ENCODE data around the gene COL4A1.

COL4A1 gene

GRCh38 chr13:110107568-110108347 is 199.2 kb downstream of the COL4A1 start:
- DNase-seq: no peak

DNA sequence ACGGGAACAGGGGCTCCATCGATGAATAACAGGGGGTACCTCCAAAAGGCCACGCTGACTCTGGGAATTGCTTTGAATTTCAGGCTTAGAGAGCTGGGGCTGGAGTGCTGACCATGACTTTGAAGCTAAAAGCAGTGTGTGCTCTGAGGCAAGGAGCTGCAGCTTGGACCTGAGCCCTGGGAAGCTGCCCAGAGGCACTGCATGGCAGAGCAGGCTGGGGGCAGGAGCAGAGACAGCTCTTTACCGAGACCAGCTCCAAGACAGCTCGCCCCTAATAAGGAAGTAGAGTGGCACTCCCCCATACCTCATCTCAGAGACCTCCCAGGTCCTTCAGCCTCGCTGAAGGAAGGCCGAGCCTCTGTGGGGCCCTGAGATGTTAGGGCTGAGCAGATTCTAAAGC is 200.2 kb downstream of the COL4A1 start:
- DNase-seq: no peak

DNA sequence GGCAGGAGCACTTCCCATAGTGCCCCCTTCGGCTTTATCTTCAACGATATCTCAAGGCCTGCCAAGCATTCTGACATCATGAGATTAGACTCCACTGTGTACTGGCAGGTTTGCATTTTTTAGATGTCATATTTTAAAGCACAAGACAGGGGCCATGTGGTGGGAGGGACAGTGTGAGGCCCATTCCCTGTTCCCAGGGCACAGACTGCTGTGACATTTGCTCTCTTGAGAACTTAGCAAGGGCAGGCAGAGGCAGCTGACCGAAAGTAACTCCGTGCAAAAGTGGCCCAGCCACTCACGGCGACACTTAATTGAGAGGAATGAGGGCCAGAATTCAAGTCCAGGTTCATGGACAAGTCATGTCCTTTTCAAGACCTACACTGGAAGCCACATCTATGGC is 201.8 kb downstream of the COL4A1 start:
- DNase-seq: no peak

DNA sequence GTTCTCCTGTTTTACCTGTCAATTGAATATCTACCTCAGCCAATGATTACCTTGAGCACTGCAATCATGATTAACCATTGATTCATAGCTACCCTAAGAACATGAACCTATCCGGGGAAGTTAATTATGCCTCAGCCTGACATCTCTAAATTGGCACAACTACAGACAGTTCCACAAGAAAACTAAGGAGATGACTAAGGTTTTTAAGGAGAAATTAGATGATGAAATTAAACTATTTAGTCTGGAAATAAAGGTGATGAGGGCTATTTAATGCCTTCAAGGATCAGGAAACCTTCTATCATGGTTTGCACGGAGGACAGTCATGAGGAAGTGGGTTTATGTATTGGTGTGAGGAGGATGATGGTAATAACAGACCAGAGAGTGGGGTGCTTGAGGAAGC is 203.4 kb downstream of the COL4A1 start:
- no peak for DNase-seq

DNA sequence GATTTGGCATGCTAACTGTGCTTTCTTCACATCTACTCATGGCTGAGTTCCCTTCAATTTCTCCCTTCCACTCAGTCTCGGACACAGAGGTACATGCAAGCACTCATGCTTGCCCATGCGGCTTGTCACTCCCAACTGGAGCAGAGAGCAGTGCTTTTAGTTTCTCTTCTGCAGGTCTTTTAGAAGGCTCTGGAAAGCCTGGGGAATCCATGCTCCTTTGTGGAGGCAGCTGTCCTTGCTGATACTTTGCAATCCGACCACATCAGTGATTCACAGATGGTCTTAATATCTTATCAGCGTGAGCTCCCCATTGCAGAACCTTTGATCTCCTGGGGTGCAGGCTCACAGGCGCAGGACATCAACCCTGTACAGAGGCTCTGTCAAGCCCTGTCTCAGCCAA is 203.9 kb downstream of the COL4A1 start:
- DNase-seq: no peak

DNA sequence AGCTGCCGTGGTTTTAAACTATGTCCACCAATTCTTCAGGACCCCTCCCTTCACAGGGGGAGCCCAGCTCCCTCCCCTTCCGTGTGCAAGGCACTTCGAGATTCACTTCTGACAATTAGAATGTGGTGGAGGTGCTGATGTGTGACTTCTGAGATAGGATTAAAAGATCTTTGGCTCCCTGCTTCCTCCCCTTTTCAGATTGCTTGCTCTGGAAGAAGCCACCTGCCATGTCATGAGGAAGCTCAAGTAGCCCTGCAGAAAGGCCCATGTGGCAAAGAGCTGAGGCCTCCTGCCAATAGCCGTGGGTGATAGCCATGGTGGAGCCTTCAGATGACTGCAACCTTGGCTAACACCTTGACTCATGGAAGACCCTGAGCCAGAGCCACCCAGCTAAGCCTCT is 204.9 kb downstream of the COL4A1 start:
- DNase-seq: no peak

- no peak for DNase-seq
Measured at GRCh38 chr13:110099922-110100321, 207.0 kb downstream of the COL4A1 start.

All from activated CD4-positive, CD25-positive, alpha-beta regulatory T cell treated with anti-CD3 and anti-CD28 coated beads, Interleukin-2, amount 50 U/mL, for 72 hours (primary cell).